Astrocyte of the spinal cord (primary cell): ENCODE data around the gene ANTXR1.

ENCODE experiments used
- DNase-seq: peaks from one replicate; pipeline ENCODE4 v3.0.0; 2011; ENCODE audit warnings: low read depth, low spot score
- H3K4me3 ChIP-seq: 2 replicates; pipeline ENCODE4 v1.5.1; 2011; ENCODE audit warnings: low read depth, mild to moderate bottlenecking, low read length, moderate library complexity
- CTCF ChIP-seq: IDR thresholded peaks from 2 replicates; pipeline ENCODE4 v1.5.1; 2012; ENCODE audit warnings: low read depth, mild to moderate bottlenecking, low read length, inconsistent platforms
- in situ Hi-C: cut with HindIII; loops from 2 replicates; pipeline ENCODE4 v1.10.0; 2017; ENCODE audit warnings: low sequenced_read_pairs

ANTXR1 gene

GRCh38 chr2:69204654-69205053 is 191.7 kb downstream of the ANTXR1 start:
- in situ Hi-C loops: no loop called here
- no peak for TF ChIP-seq CTCF
- no peak overlapping the region for H3K4me3 ChIP-seq
- DNase-seq: no peak

GRCh38 chr2:69205076-69205475 is 192.1 kb downstream of the ANTXR1 start:
- DNase-seq: no peak
- no peak overlapping the region for H3K4me3 ChIP-seq
- no peak for TF ChIP-seq CTCF
- in situ Hi-C loops: no loop called here

GRCh38 chr2:69205491-69205890 is 192.5 kb downstream of the ANTXR1 start:
- in situ Hi-C loops: no loop called here
- no peak overlapping the region for H3K4me3 ChIP-seq
- DNase-seq: no peak
- no peak for TF ChIP-seq CTCF

GRCh38 chr2:69208023-69208595 is 195.1 kb downstream of the ANTXR1 start:
- TF ChIP-seq CTCF: peak; percentile 26
- in situ Hi-C loops: no loop called here
- DNase-seq: no peak
- no peak overlapping the region for H3K4me3 ChIP-seq

GRCh38 chr2:69209482-69209881 is 196.5 kb downstream of the ANTXR1 start:
- H3K4me3 ChIP-seq: no peak overlapping the region
- in situ Hi-C loops: no loop called here
- DNase-seq: no peak
- no peak for TF ChIP-seq CTCF

- no peak overlapping the region for H3K4me3 ChIP-seq
- no peak for DNase-seq
- in situ Hi-C loops: no loop called here
- no peak for TF ChIP-seq CTCF
These were observed 197.4 kb downstream of the ANTXR1 start for GRCh38 chr2:69210385-69210784.

- in situ Hi-C loops: no loop called here
- no peak for TF ChIP-seq CTCF
- no peak overlapping the region for H3K4me3 ChIP-seq
- no peak for DNase-seq
These were observed 198.1 kb downstream of the ANTXR1 start for GRCh38 chr2:69211048-69211447.
